Osteoblast (primary cell): ENCODE measurements around the gene RAD9B. TPM values are rescaled to one million over a fixed set of nuclear protein-coding genes. Genes with fewer than 3 reads are reported as not detected.
"Not testable (repeated sequence)": the region's sequence is repeated elsewhere in the genome, so short reads cannot be mapped to it uniquely, and the experiment has no call there.

Experiments used
- DNase-seq: peaks from one replicate; pipeline ENCODE4 v3.0.0; 2011; ENCODE audit warnings: low spot score, mixed read lengths; ENCODE audit not compliant: insufficient read length; ENCODE audit errors: missing footprints
- H2AFZ ChIP-seq: 2 replicates; pipeline ENCODE4 v1.6.0; 2011; ENCODE audit warnings: mild to moderate bottlenecking, low read length
- H3K27ac ChIP-seq: 2 replicates; pipeline ENCODE4 v1.5.1; 2011; ENCODE audit warnings: mild to moderate bottlenecking, low read depth, low read length, moderate library complexity
- H3K27me3 ChIP-seq: 2 replicates; pipeline ENCODE4 v1.6.0; 2012; ENCODE audit warnings: mild to moderate bottlenecking, control low read depth, inconsistent platforms, low read length, moderate library complexity; ENCODE audit not compliant: insufficient read depth
- H3K36me3 ChIP-seq: 2 replicates; pipeline ENCODE4 v1.5.1; 2011; ENCODE audit warnings: mild to moderate bottlenecking, low read length, control low read depth, moderate library complexity; ENCODE audit not compliant: insufficient read depth
- H3K4me1 ChIP-seq: 2 replicates; pipeline ENCODE4 v1.5.1; 2011; ENCODE audit warnings: mild to moderate bottlenecking, low read length, control low read depth, moderate library complexity; ENCODE audit not compliant: insufficient read depth
- H3K4me2 ChIP-seq: 2 replicates; pipeline ENCODE4 v1.6.0; 2011; ENCODE audit warnings: mild to moderate bottlenecking, low read length; ENCODE audit not compliant: insufficient read depth
- H3K4me3 ChIP-seq: fragments of 200-600 bp; sonication (generic); 3 replicates; pipeline ENCODE4 v1.5.1; 2012; ENCODE audit warnings: mild to moderate bottlenecking, low read length, inconsistent platforms; ENCODE audit not compliant: insufficient read depth
- H3K79me2 ChIP-seq: 2 replicates; pipeline ENCODE4 v1.6.0; 2012; ENCODE audit warnings: mild to moderate bottlenecking, low read length, control low read depth, inconsistent platforms; ENCODE audit not compliant: insufficient read depth
- H3K9me3 ChIP-seq: 2 replicates; pipeline ENCODE4 v1.5.1; 2011; ENCODE audit warnings: low read depth, low read length, control low read depth
- H4K20me1 ChIP-seq: 2 replicates; pipeline ENCODE4 v1.6.0; 2012; ENCODE audit warnings: mild to moderate bottlenecking, low read length, control low read depth; ENCODE audit not compliant: insufficient read depth
- total RNA-seq: library from RNA; depleted of rRNA; stranded (reverse); fragments of >200 nt; gene quantifications from 2 replicates; pipeline ENCODE4 v1.2.3, GENCODE V29; 2012
- TF ChIP-seq, protein P1 (sequence below): IDR thresholded peaks from 2 replicates; pipeline ENCODE4 v1.5.1; 2011; ENCODE audit warnings: mild to moderate bottlenecking, low read depth, low read length, moderate library complexity; ENCODE audit errors: extremely low read depth

The RAD9B gene
- total RNA-seq, 1 donor: 0.36 TPM

DNA sequence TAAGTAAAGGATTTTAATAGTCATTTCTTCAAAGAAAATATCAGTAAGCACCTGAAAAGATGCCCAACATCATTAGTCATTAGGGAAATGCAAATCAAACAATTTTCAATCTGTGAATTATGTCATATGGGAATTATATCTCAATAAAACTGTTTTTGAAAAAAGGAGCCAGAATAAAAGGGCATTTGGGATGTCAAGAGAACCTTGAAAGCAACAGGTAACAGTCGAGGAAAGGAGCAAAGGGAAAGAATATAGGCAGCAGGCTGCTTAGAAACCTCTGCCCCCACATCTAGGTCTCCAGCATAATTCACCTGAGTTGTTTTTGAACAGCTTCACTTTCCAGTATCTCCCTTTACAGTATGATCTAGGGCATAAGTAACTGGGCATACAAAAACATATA is 12.2 kb downstream of the RAD9B start:
- TF ChIP-seq, protein P1, sequence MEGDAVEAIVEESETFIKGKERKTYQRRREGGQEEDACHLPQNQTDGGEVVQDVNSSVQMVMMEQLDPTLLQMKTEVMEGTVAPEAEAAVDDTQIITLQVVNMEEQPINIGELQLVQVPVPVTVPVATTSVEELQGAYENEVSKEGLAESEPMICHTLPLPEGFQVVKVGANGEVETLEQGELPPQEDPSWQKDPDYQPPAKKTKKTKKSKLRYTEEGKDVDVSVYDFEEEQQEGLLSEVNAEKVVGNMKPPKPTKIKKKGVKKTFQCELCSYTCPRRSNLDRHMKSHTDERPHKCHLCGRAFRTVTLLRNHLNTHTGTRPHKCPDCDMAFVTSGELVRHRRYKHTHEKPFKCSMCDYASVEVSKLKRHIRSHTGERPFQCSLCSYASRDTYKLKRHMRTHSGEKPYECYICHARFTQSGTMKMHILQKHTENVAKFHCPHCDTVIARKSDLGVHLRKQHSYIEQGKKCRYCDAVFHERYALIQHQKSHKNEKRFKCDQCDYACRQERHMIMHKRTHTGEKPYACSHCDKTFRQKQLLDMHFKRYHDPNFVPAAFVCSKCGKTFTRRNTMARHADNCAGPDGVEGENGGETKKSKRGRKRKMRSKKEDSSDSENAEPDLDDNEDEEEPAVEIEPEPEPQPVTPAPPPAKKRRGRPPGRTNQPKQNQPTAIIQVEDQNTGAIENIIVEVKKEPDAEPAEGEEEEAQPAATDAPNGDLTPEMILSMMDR: no peak
- Histone ChIP-seq H3K4me3 (no peak overlapping the region), H4K20me1 (no peaks in the 10 kb centered on the region), H3K4me1 (no peaks in the 10 kb centered on the region), H3K4me2 (no peak overlapping the region), H3K27me3 (peaks cover 5% of the 10 kb centered on the region), H2AFZ (no peak overlapping the region), H3K36me3 (no peaks in the 10 kb centered on the region), H3K79me2 (no peaks in the 10 kb centered on the region), H3K9me3 (no peaks in the 10 kb centered on the region), H3K27ac (no peak overlapping the region)
- DNase-seq: no peak

DNA sequence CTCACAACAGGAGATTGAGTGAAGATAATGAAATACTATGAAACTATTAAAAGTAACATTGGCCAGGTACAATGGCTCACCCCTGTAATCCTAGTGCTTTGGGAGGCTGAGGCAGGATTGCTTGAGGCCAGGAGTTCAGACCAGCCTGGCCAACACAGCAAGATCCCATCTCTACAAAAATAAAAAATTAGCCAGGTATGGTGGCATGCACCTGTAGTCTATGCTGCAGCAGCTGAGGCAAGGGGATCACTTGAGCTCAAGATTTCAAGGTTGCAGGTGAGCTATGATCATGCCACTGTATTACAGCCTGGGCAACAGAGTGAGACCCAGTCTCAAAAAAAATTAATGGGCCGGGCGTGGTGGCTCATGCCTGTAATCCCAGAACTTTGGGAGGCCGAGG is 14.9 kb downstream of the RAD9B start:
- H3K27me3 ChIP-seq: no peaks in the 10 kb centered on the region
- DNase-seq: no peak
- no peak overlapping the region for H3K4me3 ChIP-seq
- no peaks in the 10 kb centered on the region for H3K9me3 ChIP-seq
- TF ChIP-seq, protein P1: no peak
- no peaks in the 10 kb centered on the region for H3K4me1 ChIP-seq
- H3K36me3 ChIP-seq: no peaks in the 10 kb centered on the region
- no peak overlapping the region for H2AFZ ChIP-seq
- H4K20me1 ChIP-seq: no peaks in the 10 kb centered on the region
- H3K27ac ChIP-seq: no peak overlapping the region
- H3K79me2 ChIP-seq: no peaks in the 10 kb centered on the region
- no peak overlapping the region for H3K4me2 ChIP-seq

DNA sequence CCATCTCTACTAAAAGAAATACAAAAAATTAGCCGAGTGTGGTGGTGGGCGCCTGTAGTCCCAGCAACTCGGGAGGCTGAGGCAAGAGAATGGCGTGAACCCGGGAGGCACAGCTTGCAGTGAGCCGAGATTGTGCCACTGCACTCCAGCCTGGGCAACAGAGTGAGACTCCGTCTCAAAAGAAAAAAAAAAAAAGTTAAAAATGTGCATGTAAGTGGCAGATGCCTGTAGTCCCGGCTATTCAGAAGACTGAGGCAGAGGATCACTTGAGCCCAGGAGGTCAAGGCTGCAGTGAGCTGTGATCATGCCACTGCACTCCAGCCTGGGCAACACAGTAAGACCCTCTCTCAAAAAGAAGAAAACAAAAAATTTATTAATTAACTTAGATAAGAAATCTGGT is 15.9 kb downstream of the RAD9B start:
- H3K27ac ChIP-seq, DNase-seq, H3K36me3 ChIP-seq, H3K4me2 ChIP-seq, H3K9me3 ChIP-seq, H3K27me3 ChIP-seq, H3K4me3 ChIP-seq, H4K20me1 ChIP-seq, H3K4me1 ChIP-seq, H3K79me2 ChIP-seq, H2AFZ ChIP-seq: not testable (repeated sequence)

DNA sequence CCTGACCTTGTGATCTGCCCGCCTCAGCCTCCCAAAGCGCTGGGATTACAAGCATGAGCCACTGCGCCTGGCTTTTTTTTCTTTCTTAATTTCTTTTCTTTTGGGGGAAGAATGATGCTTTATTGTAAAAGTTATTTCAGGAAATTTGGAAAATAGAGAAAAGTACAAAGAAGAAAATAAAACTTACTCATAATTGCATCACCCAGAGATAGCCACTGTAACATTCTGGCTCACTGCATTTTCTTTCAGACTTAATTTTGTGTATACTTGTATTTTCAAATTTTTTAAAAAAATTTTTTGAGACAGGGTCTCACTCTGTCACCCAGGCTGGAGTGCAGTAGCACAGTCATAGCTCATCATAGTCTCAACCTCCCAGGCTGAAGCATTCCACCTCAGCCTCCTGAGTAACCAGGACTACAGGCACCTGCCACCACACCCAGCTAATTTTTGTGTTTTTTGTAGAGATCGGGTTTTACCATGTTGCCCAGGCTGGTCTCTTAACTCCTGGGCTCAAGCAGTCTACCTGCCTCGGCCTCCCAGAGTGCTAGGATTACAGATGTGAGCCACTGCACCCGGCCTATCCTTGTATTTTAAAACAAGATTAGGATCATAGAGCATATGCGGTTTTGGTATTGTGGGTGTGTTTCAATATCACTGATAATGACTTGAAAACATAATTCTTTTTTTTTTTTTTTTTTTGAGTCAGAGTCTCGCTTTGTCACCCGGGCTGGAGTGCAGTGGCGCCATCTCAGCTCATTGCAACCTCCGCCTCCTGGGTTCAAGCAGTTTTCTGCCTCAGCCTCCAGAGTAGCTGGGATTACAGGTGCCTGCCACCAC is 19.0 kb downstream of the RAD9B start:
- not testable (repeated sequence) for H2AFZ ChIP-seq, H3K36me3 ChIP-seq, H3K79me2 ChIP-seq, H3K4me2 ChIP-seq, H3K27me3 ChIP-seq, H3K4me3 ChIP-seq, DNase-seq, H3K27ac ChIP-seq, H4K20me1 ChIP-seq, H3K4me1 ChIP-seq, H3K9me3 ChIP-seq

DNA sequence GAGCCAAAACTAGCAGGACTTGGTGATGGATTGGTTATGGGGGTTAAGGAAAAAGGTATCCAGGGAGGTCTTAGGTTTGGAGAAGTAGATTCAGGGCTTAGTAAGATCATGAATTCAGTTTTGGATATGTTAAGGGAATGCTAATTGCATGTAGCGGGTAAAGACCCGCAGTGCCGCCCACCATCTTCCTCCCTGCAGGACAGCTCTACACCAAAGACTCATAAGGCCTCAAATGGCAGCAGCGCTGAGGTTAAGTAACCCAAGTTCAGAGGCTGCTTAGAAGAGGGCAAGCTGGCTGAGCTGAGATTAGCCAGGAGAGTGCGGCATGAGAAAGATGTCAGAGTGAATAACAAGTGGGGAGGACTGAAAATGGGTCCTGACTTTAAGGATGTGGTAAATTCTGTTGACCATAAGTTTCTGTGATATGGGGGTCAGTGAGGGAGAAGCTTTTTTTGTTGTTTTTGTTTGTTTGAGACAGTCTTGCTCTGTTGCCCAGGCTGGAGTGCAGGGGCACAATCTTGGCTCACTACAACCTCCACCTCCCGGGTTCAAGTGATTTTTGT is 26.2 kb downstream of the RAD9B start:
- H3K27me3 ChIP-seq: no peaks in the 10 kb centered on the region

More for the DNA sequence above, 26.2 kb downstream of the RAD9B start:
- Histone ChIP-seq H2AFZ (no peak overlapping the region), H3K4me3 (no peak overlapping the region), H3K4me2 (no peak overlapping the region), H3K36me3 (no peaks in the 10 kb centered on the region), H3K27ac (no peak overlapping the region), H3K79me2 (no peaks in the 10 kb centered on the region), H3K4me1 (peaks cover 13% of the 10 kb centered on the region), H3K9me3 (no peaks in the 10 kb centered on the region), H4K20me1 (peaks cover 11% of the 10 kb centered on the region)
- TF ChIP-seq, protein P1: no peak
- no peak for DNase-seq
